HFF-Myc (cell line): ENCODE results near the gene BRD4.
"Not testable (repeated sequence)": the region's sequence is repeated elsewhere in the genome, so short reads cannot be mapped to it uniquely, and the experiment has no call there.

Experiments used
- DNase-seq: peaks from one replicate; pipeline ENCODE4 v3.0.0-alpha.2; 2011; ENCODE audit warnings: low read depth; ENCODE audit errors: extremely low read depth
- H3K4me3 ChIP-seq: replicated peaks from 2 replicates; pipeline ENCODE4 v1.5.1; 2011; ENCODE audit warnings: low read depth, mild to moderate bottlenecking, control low read depth, low read length
- TF ChIP-seq, protein P1 (sequence below): IDR thresholded peaks from 2 replicates; pipeline ENCODE4 v1.5.1; 2012; ENCODE audit warnings: mild to moderate bottlenecking, low read depth, low read length, control low read depth; ENCODE audit errors: missing control alignments

Gene BRD4

DNA sequence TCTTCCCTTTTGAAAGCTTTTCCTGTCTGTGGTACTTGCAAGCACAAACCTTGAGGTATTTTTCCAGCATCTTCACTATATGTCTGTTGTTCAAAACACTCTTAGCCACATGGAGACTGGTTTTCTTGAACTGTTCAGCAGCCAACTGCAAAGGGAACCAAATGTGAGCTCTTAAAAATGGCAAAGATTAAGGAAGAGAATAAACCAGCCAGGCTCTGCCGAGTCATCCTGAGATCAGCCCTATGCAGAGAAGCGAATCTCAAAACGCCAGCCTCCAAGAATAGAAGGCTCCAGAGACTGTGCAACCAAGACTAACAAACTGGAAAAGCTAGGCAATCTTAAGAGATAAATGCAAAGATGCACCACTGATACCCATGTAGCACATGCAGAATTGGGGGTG is 26.6 kb upstream of the BRD4 start:
- DNase-seq, result no peak
- H3K4me3 ChIP-seq, result no peak overlapping the region
- TF ChIP-seq, protein P1, sequence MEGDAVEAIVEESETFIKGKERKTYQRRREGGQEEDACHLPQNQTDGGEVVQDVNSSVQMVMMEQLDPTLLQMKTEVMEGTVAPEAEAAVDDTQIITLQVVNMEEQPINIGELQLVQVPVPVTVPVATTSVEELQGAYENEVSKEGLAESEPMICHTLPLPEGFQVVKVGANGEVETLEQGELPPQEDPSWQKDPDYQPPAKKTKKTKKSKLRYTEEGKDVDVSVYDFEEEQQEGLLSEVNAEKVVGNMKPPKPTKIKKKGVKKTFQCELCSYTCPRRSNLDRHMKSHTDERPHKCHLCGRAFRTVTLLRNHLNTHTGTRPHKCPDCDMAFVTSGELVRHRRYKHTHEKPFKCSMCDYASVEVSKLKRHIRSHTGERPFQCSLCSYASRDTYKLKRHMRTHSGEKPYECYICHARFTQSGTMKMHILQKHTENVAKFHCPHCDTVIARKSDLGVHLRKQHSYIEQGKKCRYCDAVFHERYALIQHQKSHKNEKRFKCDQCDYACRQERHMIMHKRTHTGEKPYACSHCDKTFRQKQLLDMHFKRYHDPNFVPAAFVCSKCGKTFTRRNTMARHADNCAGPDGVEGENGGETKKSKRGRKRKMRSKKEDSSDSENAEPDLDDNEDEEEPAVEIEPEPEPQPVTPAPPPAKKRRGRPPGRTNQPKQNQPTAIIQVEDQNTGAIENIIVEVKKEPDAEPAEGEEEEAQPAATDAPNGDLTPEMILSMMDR, result no peak

- no peak overlapping the region for H3K4me3 ChIP-seq
- DNase-seq, result no peak
- TF ChIP-seq, protein P1, result no peak
Measured at GRCh38 chr19:15357906-15358305, 25.6 kb upstream of the BRD4 start.

- H3K4me3 ChIP-seq, result no peak overlapping the region
- TF ChIP-seq, protein P1, result no peak
- no peak for DNase-seq
Measured at GRCh38 chr19:15354566-15355296, 22.4 kb upstream of the BRD4 start.

DNA sequence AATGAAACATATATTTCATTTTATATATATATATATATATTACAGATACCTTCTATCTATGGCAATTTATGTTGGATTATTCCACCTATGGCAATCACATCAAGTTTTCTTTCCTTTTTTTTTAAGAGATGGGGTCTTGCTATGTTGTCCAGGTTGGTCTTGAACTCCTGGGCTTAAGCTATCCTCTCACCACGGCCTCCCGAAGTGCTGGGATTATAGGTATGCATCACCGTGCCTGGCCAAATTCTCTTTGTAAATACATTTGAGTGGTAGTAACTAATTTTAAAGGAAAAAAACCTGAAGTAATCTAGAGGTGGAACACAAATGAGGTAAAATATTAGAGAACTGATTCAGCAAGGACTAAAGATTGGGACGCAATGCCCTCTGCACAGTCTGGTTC is 21.6 kb upstream of the BRD4 start:
- no peak for DNase-seq
- TF ChIP-seq, protein P1, result no peak
- H3K4me3 ChIP-seq, result no peak overlapping the region

DNA sequence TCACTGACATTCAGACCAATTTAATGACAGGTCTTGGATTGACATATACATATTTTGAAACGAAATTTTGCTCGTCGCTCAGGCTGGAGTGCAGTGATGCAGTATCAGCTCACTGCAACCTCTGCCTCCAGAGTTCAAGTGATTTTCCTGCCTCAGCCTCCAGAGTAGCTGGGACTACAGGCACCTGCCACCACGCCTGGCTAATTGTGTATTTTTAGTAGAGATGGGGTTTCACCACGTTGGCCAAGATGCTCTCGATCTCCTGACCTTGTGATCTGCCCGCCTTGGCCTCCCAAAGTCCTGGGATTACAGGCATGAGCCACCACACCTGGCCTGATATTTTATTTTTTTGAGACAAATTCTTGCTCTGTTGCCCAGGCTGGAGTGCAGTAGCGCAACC is 20.2 kb upstream of the BRD4 start:
- not testable (repeated sequence) for H3K4me3 ChIP-seq, DNase-seq

DNA sequence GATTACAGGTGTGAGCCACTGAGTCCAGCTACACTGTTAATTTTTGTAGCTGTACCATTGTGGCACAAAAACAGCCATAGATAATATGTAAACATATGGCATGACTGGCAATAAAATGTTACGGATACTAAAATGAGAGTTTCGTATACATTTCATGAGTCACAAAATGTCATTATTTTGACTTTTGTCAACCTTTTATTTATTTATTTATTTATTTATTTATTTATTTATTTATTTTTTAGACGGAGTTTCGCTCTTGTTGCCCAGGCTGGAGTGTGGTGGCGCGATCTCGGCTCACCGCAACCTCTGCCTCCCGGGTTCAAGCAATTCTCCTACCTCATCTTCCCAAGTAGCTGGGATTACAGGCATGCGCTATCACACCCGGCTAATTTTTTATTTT is 9.0 kb upstream of the BRD4 start:
- DNase-seq, H3K4me3 ChIP-seq: not testable (repeated sequence)

DNA sequence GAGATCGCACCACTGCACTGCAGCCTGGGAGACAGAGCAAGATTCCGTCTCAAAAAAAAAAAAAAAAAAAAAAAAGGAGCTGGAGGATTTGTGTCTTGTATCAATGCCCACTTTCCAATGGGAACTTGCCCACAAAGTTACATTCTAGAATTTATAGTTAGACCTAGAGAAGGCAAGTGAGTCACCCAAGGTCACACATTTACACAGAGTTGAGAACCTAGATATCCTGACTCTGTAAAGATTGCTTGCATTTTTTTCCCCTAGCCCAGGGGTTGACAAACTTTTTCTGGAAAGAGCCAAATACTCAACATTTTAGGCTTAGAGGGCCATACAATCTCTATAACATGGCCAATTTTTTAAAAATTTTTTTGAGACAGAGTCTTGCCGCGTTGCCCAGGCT is 7.7 kb upstream of the BRD4 start:
- no peak for DNase-seq
- TF ChIP-seq, protein P1, result no peak
- no peak overlapping the region for H3K4me3 ChIP-seq

DNA sequence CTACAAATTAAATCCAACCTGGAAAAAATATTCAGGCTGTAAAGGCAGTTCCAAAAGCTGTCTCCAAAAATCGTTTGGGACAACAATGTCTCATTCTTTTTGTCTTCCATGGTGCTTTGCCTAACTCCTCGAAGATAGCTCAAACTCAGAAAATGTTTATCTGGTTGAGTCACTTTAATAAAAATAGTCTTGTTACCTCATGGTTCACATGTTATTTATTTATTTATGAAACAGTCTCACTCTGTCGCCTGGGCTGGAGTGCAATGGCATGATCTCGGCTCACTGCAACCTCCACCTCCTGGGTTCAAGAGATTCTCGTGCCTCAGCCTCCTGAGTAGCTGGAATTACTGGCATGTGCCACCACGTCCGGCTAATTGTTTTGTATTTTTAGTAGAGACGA is 4.9 kb upstream of the BRD4 start:
- H3K4me3 ChIP-seq, result no peak overlapping the region
- TF ChIP-seq, protein P1, result no peak
- no peak for DNase-seq

GRCh38 chr19:15335992-15336391 is 3.7 kb upstream of the BRD4 start:
- not testable (repeated sequence) for H3K4me3 ChIP-seq, DNase-seq
